Fibroblast of skin of right biceps (primary cell): Measurements from ENCODE around the gene MINDY4.

Experiments used
- DNase-seq: peaks from one replicate; pipeline ENCODE4 v3.0.0-alpha.2; 2013

Gene MINDY4

GRCh38 chr7:30859940-30860496 lies 88.8 kb downstream of the MINDY4 start:
- DNase-seq, result peak; percentile 27

DNA sequence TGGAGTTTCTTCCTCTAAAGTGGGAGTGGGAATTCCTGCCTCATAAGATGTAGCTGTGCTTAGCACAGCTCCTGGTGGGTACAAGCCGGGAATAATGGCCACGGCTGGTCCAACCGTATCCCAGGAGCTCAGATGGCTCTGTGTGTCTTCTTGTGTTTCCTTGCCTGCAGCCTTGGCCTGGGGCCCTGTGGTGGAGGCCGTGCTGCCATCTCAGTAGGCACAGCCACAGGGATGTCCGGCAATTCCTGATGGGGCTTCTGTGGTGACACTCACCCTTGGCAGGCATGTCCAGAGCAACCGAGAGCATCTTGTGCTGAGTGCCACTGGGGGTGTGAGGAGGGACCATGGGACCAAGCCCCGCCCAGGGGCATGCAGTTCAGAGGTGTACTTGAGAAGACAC lies 90.4 kb downstream of the MINDY4 start:
- no peak for DNase-seq

GRCh38 chr7:30862995-30863705 lies 91.9 kb downstream of the MINDY4 start:
- DNase-seq, result no peak

DNA sequence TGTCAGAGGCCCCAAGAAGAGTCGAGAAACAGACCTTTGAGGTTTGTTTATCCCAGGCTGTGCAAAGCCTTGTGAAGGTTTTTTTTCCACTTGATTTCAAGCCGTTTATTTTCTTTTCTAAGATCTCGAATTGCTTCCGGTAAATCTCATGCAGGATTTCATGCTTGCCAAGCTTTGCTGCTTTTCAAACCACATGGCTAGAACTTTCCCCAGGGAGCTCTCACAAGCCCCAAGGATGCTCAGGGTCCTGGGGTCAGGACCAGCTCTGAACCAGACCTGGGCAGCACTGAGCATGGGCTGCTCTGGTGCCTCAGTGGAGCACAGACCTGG lies 92.5 kb downstream of the MINDY4 start:
- DNase-seq, result no peak

DNA sequence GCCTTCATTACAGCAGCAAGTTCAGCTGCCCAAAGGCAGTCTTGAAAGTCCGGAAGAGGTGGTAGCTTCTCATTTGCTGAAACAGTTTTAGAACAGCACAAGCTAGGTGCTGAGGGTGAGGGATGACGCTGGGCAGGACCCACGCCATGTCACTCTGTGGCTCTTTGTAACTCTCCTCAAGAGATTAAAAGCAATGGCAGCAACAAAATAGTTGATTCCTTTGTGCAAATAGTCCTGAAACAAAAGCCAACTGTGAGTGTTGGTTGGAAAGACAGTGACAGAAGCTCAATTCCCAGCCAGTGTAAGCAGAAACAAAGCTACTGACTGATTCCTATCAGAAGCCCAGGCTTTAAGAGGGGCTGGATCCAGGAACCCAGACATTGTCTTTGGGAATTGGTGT lies 92.9 kb downstream of the MINDY4 start:
- DNase-seq, result no peak

GRCh38 chr7:30865076-30865475 lies 93.9 kb downstream of the MINDY4 start:
- DNase-seq, result no peak

DNA sequence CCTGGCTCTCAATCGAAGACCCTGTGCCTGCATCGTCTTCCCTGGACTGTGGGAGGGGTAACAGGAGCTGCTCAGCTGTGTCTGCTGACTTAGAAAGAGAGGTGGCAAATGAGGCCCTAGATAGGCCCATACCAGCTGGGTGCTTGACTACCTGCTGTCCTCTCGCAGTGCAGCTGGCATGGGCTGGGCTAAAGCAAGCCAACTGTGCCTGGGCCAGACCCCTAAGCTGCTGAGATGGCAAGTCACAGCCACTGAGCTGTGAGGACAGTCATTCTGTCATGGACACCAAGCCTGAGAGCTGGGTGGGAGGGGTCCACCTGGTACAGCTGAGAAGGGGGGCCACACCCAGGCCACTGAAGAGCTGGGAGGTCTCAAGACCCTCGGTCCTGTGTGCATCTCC lies 94.6 kb downstream of the MINDY4 start:
- DNase-seq, result no peak

DNA sequence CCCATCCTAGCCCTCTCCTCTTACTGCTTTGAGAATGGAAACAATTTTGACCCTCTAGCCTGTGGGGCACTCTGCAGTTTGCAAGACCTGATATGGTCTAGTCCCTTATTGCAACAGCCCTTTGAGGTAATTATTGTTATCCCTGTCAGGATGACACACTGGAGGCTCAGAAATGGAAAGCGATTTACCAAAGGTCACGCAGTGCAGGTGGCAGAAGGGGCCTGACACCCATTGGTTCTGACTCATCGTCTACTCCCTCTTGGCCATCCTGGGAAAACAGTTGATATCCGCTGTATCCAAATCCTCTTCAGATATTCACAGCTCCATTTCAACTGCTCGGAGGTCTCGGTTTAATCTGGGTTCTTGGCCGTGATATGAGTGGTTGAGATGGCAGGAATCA lies 95.7 kb downstream of the MINDY4 start:
- no peak for DNase-seq

DNA sequence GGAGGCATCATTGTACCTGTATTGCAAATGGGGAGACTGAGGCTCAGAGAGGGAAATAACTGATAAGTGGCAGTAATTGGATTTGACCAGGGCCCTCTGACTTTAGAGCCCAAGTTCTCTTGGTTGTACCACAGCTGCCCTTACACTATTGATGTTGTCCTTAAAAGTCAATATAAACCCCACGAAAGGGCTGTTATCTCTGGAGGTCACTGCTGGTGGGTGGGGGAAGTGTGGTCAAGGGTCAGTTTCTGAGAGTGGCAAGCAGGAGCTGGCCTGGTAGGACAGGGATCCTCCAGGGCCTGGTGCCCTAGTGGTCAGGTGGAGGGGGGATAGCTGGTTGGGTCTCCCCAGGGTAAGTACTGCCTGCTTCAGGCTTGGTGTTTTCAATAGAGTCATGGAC lies 96.3 kb downstream of the MINDY4 start:
- no peak for DNase-seq

GRCh38 chr7:30869794-30870611 lies 98.8 kb downstream of the MINDY4 start:
- peak; percentile 47 for DNase-seq

GRCh38 chr7:30870821-30871518 lies 99.8 kb downstream of the MINDY4 start:
- DNase-seq, result no peak

DNA sequence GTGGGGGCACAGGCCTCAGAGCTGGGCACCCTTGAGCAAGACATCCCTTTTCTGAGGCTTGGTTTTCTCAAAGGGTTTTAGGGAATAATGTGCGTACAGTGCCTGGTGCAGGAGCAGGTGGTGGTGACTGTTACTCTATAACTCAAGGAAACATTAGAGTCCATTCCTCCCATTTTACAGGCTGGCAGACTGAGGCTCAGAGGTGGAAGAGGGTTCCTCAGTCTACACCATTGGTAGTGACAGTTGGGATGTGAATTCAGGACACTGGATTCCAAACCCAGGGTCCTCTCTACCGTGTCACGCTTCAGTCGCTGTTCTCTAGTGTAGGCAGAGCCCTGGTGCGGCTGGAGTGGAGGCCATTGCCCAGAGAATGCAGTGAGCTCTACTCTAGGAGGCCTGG lies 100.4 kb downstream of the MINDY4 start:
- DNase-seq, result no peak

DNA sequence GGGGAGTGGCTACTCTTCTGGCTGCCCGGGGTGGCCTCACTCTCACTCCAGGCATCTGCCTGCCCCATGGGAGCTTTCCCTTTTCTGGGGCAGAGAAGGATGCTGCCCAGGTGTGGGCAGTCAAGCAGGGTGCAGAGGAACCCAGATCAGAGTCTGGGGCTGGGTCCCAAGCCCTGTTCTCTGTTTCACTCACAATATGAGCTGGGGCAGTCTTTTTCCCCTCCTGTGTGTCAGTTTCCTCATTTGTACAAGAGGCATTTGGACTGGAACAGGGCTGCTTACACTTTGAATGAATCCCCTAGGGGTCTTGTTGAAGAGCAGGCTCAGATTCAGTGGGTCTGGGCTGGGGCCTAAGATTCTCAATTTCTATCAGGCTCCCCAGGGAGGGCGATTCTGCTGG lies 102.0 kb downstream of the MINDY4 start:
- no peak for DNase-seq

- no peak for DNase-seq
Measured at GRCh38 chr7:30873656-30874055, 102.4 kb downstream of the MINDY4 start.

- peak; percentile 14 for DNase-seq
Measured at GRCh38 chr7:30874656-30875302, 103.6 kb downstream of the MINDY4 start.

GRCh38 chr7:30877015-30877769 lies 106.0 kb downstream of the MINDY4 start:
- DNase-seq, result no peak

- no peak for DNase-seq
Measured at GRCh38 chr7:30877993-30878392, 106.8 kb downstream of the MINDY4 start.

- no peak for DNase-seq
Measured at GRCh38 chr7:30879139-30880124, 108.2 kb downstream of the MINDY4 start.

DNA sequence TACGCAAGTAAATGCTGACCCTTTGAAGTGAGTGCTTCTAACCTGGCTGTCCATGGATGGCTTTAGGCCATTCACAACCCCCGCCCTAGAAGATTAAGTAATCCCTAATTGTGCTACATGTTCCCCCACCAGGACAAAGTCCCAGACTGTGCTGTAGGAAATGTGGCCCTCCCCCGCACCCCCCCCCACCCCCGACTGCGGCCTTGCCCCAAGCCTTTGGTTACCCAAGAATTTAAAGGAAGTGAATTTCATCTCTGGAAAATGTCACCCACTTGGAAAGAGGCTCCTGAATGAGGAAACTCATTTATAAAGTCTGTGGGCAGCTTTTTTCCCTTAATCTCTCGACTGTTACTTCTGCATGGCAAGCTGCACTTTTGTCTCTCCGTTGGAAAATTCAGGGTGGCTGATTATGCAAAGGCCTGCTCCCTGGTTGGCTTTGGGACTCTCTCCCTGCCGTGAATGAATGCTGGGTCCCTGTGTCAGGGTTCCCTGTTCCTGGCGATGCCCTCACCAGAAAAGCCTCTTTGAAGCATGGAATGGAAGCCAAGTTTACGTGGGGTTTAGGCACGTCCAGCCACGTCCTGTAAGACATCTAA lies 109.0 kb downstream of the MINDY4 start:
- DNase-seq, result no peak

- DNase-seq, result no peak
Measured at GRCh38 chr7:30880941-30881340, 109.7 kb downstream of the MINDY4 start.

- DNase-seq, result no peak
Measured at GRCh38 chr7:30881448-30881847, 110.2 kb downstream of the MINDY4 start.
